ENCODE results near the gene TMEM170A. TPM values are rescaled to one million over a fixed set of nuclear protein-coding genes. Genes with fewer than 3 reads are reported as not detected.

TMEM170A gene
- total and polyA plus RNA-seq, 2 experiments from 2014 or later, result 31.0 to 68.5 TPM

GRCh38 chr16:75415169-75415905, 49.2 kb downstream of the TMEM170A start (continued):
- TF ChIP-seq ZNF462 (CRISPR knock-in tag; IDR thresholded peaks at IDR 0.05) (no peak), ETS1 (IDR thresholded peaks at IDR 0.05) (no peak), CTCF (conservative IDR thresholded peaks at IDR 0.05; ENCODE audit: low read depth in 2 of 2) (no peak), POLR2AphosphoS5 (IDR thresholded peaks at IDR 0.05; ENCODE audit: low read depth) (no peak)

GRCh38 chr16:75413951-75414350, 50.5 kb downstream of the TMEM170A start:
- H3K4me1 Mint-ChIP-seq, result peaks cover 21% of the 10 kb centered on the region
- Histone ChIP-seq H3K4me2 (no peak overlapping the region), H3K36me3 (ENCODE audit: insufficient read depth) (peaks cover 35% of the 10 kb centered on the region), H3F3A (replicated peaks; ENCODE audit: low read depth) (no peaks in the 10 kb centered on the region), H3K4me3 (no peak overlapping the region), H3K9me2 (ENCODE audit: insufficient read depth) (no peaks in the 10 kb centered on the region), H2AFZ (no peak overlapping the region), H3K27me3 (ENCODE audit: insufficient read depth) (no peaks in the 10 kb centered on the region), H3K27ac (ENCODE audit: low read depth) (no peak overlapping the region), H3K4me1 (ENCODE audit: insufficient read depth) (peaks cover 6% of the 10 kb centered on the region; the same call in 1 of the 2 replicates), H4K20me1 (replicated peaks; ENCODE audit: insufficient read depth) (peaks cover 32% of the 10 kb centered on the region; the same call in 1 of the 2 replicates), H3K79me2 (replicated peaks; ENCODE audit: insufficient read depth) (peaks cover 57% of the 10 kb centered on the region)
- DNase-seq (ENCODE audit: low spot score) (no peak), ATAC-seq (no peak)
- peaks cover 37% of the 10 kb centered on the region for H3K36me3 Mint-ChIP-seq (ENCODE audit: low read depth)
- no peak overlapping the region for H3K4me3 Mint-ChIP-seq
- no peak overlapping the region for H3K27ac Mint-ChIP-seq
- no peaks in the 10 kb centered on the region for H3K9me3 Mint-ChIP-seq
- peaks cover 1% of the 10 kb centered on the region for H3K27me3 Mint-ChIP-seq (ENCODE audit: insufficient read depth, low read depth, poor library complexity)
- TF ChIP-seq JUNB (IDR thresholded peaks at IDR 0.05; ENCODE audit: unreplicated experiment) (no peak), ZNF331 (CRISPR knock-in tag; IDR thresholded peaks at IDR 0.05; ENCODE audit: low read depth) (no peak)

Data from GM23338 (cell line).